Ectodermal cell (in vitro differentiated cells): Measurements from ENCODE around the gene CDKAL1.

Experiments
- H3K27ac ChIP-seq: 2 replicates; pipeline ENCODE4 v1.7.0; 2013; ENCODE audit warnings: mild to moderate bottlenecking, low read depth, low read length; ENCODE audit not compliant: insufficient read depth, poor library complexity, severe bottlenecking
- H3K27me3 ChIP-seq: 2 replicates; pipeline ENCODE4 v1.7.0; 2013; ENCODE audit warnings: mild to moderate bottlenecking, low read length; ENCODE audit not compliant: insufficient read depth, control insufficient read depth, poor library complexity, severe bottlenecking
- H3K36me3 ChIP-seq: one replicate; pipeline ENCODE4 v1.7.0; 2013; ENCODE audit warnings: low read length; ENCODE audit not compliant: control insufficient read depth, insufficient read depth
- H3K4me1 ChIP-seq: one replicate; pipeline ENCODE4 v1.7.0; 2013; ENCODE audit warnings: low read length; ENCODE audit not compliant: control insufficient read depth, insufficient read depth
- H3K4me3 ChIP-seq: 2 replicates; pipeline ENCODE4 v1.7.0; 2013; ENCODE audit warnings: low read depth, low read length, control low read depth; ENCODE audit not compliant: insufficient read depth
- H3K9me3 ChIP-seq: 2 replicates; pipeline ENCODE4 v1.7.0; 2013; ENCODE audit warnings: mild to moderate bottlenecking, low read length, moderate library complexity; ENCODE audit not compliant: control insufficient read depth
- WGBS, 2 experiments: methylation state at CpG; one replicate each; pipeline ENCODE4 v1.1.7; 2013; ENCODE audit warnings: missing lambda C conversion rate in 2 of 2; 5-methylcytosine and 5-hydroxymethylcytosine counted together

The CDKAL1 gene

GRCh38 chr6:21027507-21027906 is 493.2 kb downstream of the CDKAL1 start:
- 91 to 98% methylated on average over 2 of the region's 2 CpGs for WGBS, 2 experiments
- no peaks in the 10 kb centered on the region for H3K27me3 ChIP-seq
- no peak overlapping the region for H3K4me3 ChIP-seq
- peaks cover 5% of the 10 kb centered on the region for H3K36me3 ChIP-seq
- H3K9me3 ChIP-seq: no peaks in the 10 kb centered on the region
- peaks cover 3% of the 10 kb centered on the region for H3K4me1 ChIP-seq
- H3K27ac ChIP-seq: no peak overlapping the region

- H3K4me1 ChIP-seq: no peaks in the 10 kb centered on the region
- H3K27ac ChIP-seq: no peak overlapping the region
- WGBS, 2 experiments: 95% methylated on average over 5 of the region's 5 CpGs
- H3K4me3 ChIP-seq: no peak overlapping the region
- H3K9me3 ChIP-seq: no peaks in the 10 kb centered on the region
- H3K27me3 ChIP-seq: no peaks in the 10 kb centered on the region
- peaks cover 5% of the 10 kb centered on the region for H3K36me3 ChIP-seq
Measured at GRCh38 chr6:21031182-21031581, 496.9 kb downstream of the CDKAL1 start.

GRCh38 chr6:21033084-21033483 is 498.8 kb downstream of the CDKAL1 start:
- Histone ChIP-seq H3K27ac (no peak overlapping the region), H3K4me3 (no peak overlapping the region), H3K27me3 (no peaks in the 10 kb centered on the region), H3K4me1 (no peaks in the 10 kb centered on the region), H3K36me3 (no peaks in the 10 kb centered on the region), H3K9me3 (no peaks in the 10 kb centered on the region)
- WGBS, 2 experiments: 90 to 97% methylated on average over 1 of the region's 1 CpG

GRCh38 chr6:21033575-21034026 is 499.3 kb downstream of the CDKAL1 start:
- Histone ChIP-seq H3K27ac (no peak overlapping the region), H3K36me3 (no peaks in the 10 kb centered on the region), H3K27me3 (no peaks in the 10 kb centered on the region), H3K4me1 (no peaks in the 10 kb centered on the region), H3K9me3 (no peaks in the 10 kb centered on the region), H3K4me3 (no peak overlapping the region)
- 95 to 98% methylated on average over 4 of the region's 4 CpGs for WGBS, 2 experiments

GRCh38 chr6:21034345-21034744 is 500.1 kb downstream of the CDKAL1 start:
- 100% methylated on average over 2 of the region's 3 CpGs; no CpG with 5 or more reads in 1 of the 2 experiments for WGBS, 2 experiments
- H3K9me3 ChIP-seq: no peaks in the 10 kb centered on the region
- H3K27ac ChIP-seq: no peak overlapping the region
- H3K4me3 ChIP-seq: no peak overlapping the region
- no peaks in the 10 kb centered on the region for H3K27me3 ChIP-seq
- no peaks in the 10 kb centered on the region for H3K36me3 ChIP-seq
- no peaks in the 10 kb centered on the region for H3K4me1 ChIP-seq

- H3K4me1 ChIP-seq: no peaks in the 10 kb centered on the region
- no peaks in the 10 kb centered on the region for H3K9me3 ChIP-seq
- H3K36me3 ChIP-seq: no peaks in the 10 kb centered on the region
- no peak overlapping the region for H3K27ac ChIP-seq
- no peaks in the 10 kb centered on the region for H3K27me3 ChIP-seq
- no peak overlapping the region for H3K4me3 ChIP-seq
- WGBS, 2 experiments: no CpG with 5 or more reads among the region's 1 CpG
Measured at GRCh38 chr6:21037453-21037852, 503.2 kb downstream of the CDKAL1 start.

- no peak overlapping the region for H3K27ac ChIP-seq
- 97 to 99% methylated on average over 4 to 7 of the region's 7 CpGs for WGBS, 2 experiments
- no peaks in the 10 kb centered on the region for H3K27me3 ChIP-seq
Measured at GRCh38 chr6:21039926-21040325, 505.7 kb downstream of the CDKAL1 start.

GRCh38 chr6:21045135-21045700 is 511.0 kb downstream of the CDKAL1 start:
- Histone ChIP-seq H3K9me3 (no peaks in the 10 kb centered on the region), H3K36me3 (no peaks in the 10 kb centered on the region), H3K27me3 (no peaks in the 10 kb centered on the region), H3K4me3 (no peak overlapping the region), H3K4me1 (no peaks in the 10 kb centered on the region), H3K27ac (no peak overlapping the region)
- 94 to 96% methylated on average over 5 of the region's 5 CpGs for WGBS, 2 experiments

More at GRCh38 chr6:21039926-21040325, 505.7 kb downstream of the CDKAL1 start:
- Histone ChIP-seq H3K36me3 (no peaks in the 10 kb centered on the region), H3K9me3 (no peaks in the 10 kb centered on the region), H3K4me3 (no peak overlapping the region), H3K4me1 (no peaks in the 10 kb centered on the region)

GRCh38 chr6:21046276-21046675 is 512.0 kb downstream of the CDKAL1 start:
- Histone ChIP-seq H3K4me3 (no peak overlapping the region), H3K4me1 (no peaks in the 10 kb centered on the region), H3K9me3 (no peaks in the 10 kb centered on the region), H3K36me3 (no peaks in the 10 kb centered on the region), H3K27ac (no peak overlapping the region), H3K27me3 (no peaks in the 10 kb centered on the region)
- 90 to 92% methylated on average over 6 of the region's 6 CpGs for WGBS, 2 experiments

- Histone ChIP-seq H3K27ac (no peak overlapping the region), H3K36me3 (no peaks in the 10 kb centered on the region), H3K9me3 (no peaks in the 10 kb centered on the region), H3K4me1 (no peaks in the 10 kb centered on the region), H3K4me3 (no peak overlapping the region), H3K27me3 (no peaks in the 10 kb centered on the region)
- WGBS, 2 experiments: 89 to 100% methylated on average over 1 to 2 of the region's 2 CpGs
Measured at GRCh38 chr6:21048047-21048446, 513.8 kb downstream of the CDKAL1 start.

- Histone ChIP-seq H3K27me3 (no peaks in the 10 kb centered on the region), H3K36me3 (no peaks in the 10 kb centered on the region), H3K9me3 (no peaks in the 10 kb centered on the region), H3K27ac (no peak overlapping the region), H3K4me1 (no peaks in the 10 kb centered on the region), H3K4me3 (no peak overlapping the region)
Measured at GRCh38 chr6:21049148-21049547, 514.9 kb downstream of the CDKAL1 start.
